NCI-H524 (cell line): ENCODE results near the gene MTHFR.

Source experiments
- DNase-seq, 2 experiments: peaks; one replicate each; lab custom pipeline; 2025; lab: John Stamatoyannopoulos, UW

Gene MTHFR

GRCh38 chr1:11805422-11806306, at the start of gene MTHFR, which contains the start of gene CLCN6:
TSS of gene MTHFR (minus strand) at chr1:11805964. CDS start at chr1:11803116, 2,848 bp downstream.
TSS of gene CLCN6 (plus strand) at chr1:11806191. CDS start at chr1:11806263, 72 bp downstream.
- DNase-seq = peak; percentile 97 to 99

- DNase-seq = no peak
Observed at GRCh38 chr1:11855430-11855829, 49.7 kb upstream of the MTHFR start.

GRCh38 chr1:11854519-11854918, 48.8 kb upstream of the MTHFR start:
- DNase-seq = no peak

GRCh38 chr1:11851180-11851579, 45.4 kb upstream of the MTHFR start:
- no peak for DNase-seq

- DNase-seq = no peak
Observed at GRCh38 chr1:11850156-11850555, 44.4 kb upstream of the MTHFR start.

- DNase-seq = no peak
Observed at GRCh38 chr1:11848373-11848700, 42.6 kb upstream of the MTHFR start.

- DNase-seq = peak; percentile 92 to 96
Observed at GRCh38 chr1:11847667-11848372, 42.1 kb upstream of the MTHFR start, which contains the start of gene NPPA. TSS of gene NPPA (minus strand) at chr1:11847783. CDS start at chr1:11847684, 99 bp downstream.

GRCh38 chr1:11845641-11846335, 40.0 kb upstream of the MTHFR start:
- DNase-seq = peak in 1 of 2 experiments; percentile 11

GRCh38 chr1:11842154-11843041, 36.6 kb upstream of the MTHFR start:
- no peak for DNase-seq

- peak in 1 of 2 experiments; percentile 76 for DNase-seq
Observed at GRCh38 chr1:11841245-11842153, 35.7 kb upstream of the MTHFR start.

GRCh38 chr1:11839727-11840705, 34.3 kb upstream of the MTHFR start:
- no peak for DNase-seq

GRCh38 chr1:11838349-11839272, 32.8 kb upstream of the MTHFR start:
- peak in 1 of 2 experiments; percentile 64 for DNase-seq

GRCh38 chr1:11837767-11838348, 32.1 kb upstream of the MTHFR start:
- DNase-seq = no peak

- no peak for DNase-seq
Observed at GRCh38 chr1:11836955-11837766, 31.4 kb upstream of the MTHFR start.

GRCh38 chr1:11835441-11836225, 29.9 kb upstream of the MTHFR start:
- no peak for DNase-seq

GRCh38 chr1:11833900-11834299, 28.1 kb upstream of the MTHFR start:
- no peak for DNase-seq
